ENCODE results near the gene UGT2B7.

UGT2B7 gene

GRCh38 chr4:69056150-69056549, 40.1 kb upstream of the UGT2B7 start:
- no peak for TF ChIP-seq CTCF (IDR thresholded peaks at IDR 0.05; ENCODE audit: unreplicated experiment in 3 of 3)
- Mint-ChIP-seq H3K4me3 (peak overlapping the region; percentile 3 to 55 (median 53)), H3K4me1 (peaks cover 34% of the 10 kb centered on the region), H3K36me3 (ENCODE audit: low read depth) (peaks cover 32% of the 10 kb centered on the region), H3K27me3 (ENCODE audit: low read depth) (no peaks in the 10 kb centered on the region), H3K9me3 (no peaks in the 10 kb centered on the region), H3K27ac (peak overlapping the region; percentile 47 to 96 (median 84))

GRCh38 chr4:69056921-69057550, 39.2 kb upstream of the UGT2B7 start:
- H3K4me3 Mint-ChIP-seq = peak overlapping the region; percentile 22 to 60 (median 52)
- no peaks in the 10 kb centered on the region for H3K27me3 Mint-ChIP-seq (ENCODE audit: low read depth)
- H3K9me3 Mint-ChIP-seq = no peaks in the 10 kb centered on the region
- H3K4me1 Mint-ChIP-seq = peaks cover 28% of the 10 kb centered on the region
- H3K27ac Mint-ChIP-seq = peak overlapping the region; percentile 47 to 96 (median 84)
- H3K36me3 Mint-ChIP-seq (ENCODE audit: low read depth) = peaks cover 35% of the 10 kb centered on the region
- TF ChIP-seq CTCF (IDR thresholded peaks at IDR 0.05; ENCODE audit: unreplicated experiment in 3 of 3) = no peak

GRCh38 chr4:69057620-69058409, 38.5 kb upstream of the UGT2B7 start:
- Mint-ChIP-seq H3K4me1 (peaks cover 27% of the 10 kb centered on the region), H3K27ac (peak overlapping the region; percentile 47 to 96 (median 84)), H3K36me3 (ENCODE audit: low read depth) (peaks cover 43% of the 10 kb centered on the region), H3K27me3 (ENCODE audit: low read depth) (no peaks in the 10 kb centered on the region), H3K4me3 (peak overlapping the region; percentile 22 to 60 (median 52)), H3K9me3 (no peaks in the 10 kb centered on the region)
- no peak for TF ChIP-seq CTCF (IDR thresholded peaks at IDR 0.05; ENCODE audit: unreplicated experiment in 3 of 3)

- H3K4me1 Mint-ChIP-seq = peaks cover 27% of the 10 kb centered on the region
- TF ChIP-seq CTCF (IDR thresholded peaks at IDR 0.05; ENCODE audit: unreplicated experiment in 3 of 3) = no peak
- peak overlapping the region in 1 of 3 experiments; percentile 46 for H3K4me3 Mint-ChIP-seq
- H3K9me3 Mint-ChIP-seq = no peaks in the 10 kb centered on the region
- H3K36me3 Mint-ChIP-seq (ENCODE audit: low read depth) = peaks cover 45% of the 10 kb centered on the region
- H3K27ac Mint-ChIP-seq = peak overlapping the region; percentile 47 to 96 (median 84)
- H3K27me3 Mint-ChIP-seq (ENCODE audit: low read depth) = no peaks in the 10 kb centered on the region
Observed at GRCh38 chr4:69058410-69059059, 37.7 kb upstream of the UGT2B7 start.

- no peak for TF ChIP-seq CTCF (IDR thresholded peaks at IDR 0.05; ENCODE audit: unreplicated experiment in 3 of 3)
- H3K4me3 Mint-ChIP-seq = no peak overlapping the region
- peaks cover 27% of the 10 kb centered on the region for H3K4me1 Mint-ChIP-seq
- H3K9me3 Mint-ChIP-seq = no peaks in the 10 kb centered on the region
- H3K27me3 Mint-ChIP-seq (ENCODE audit: low read depth) = no peaks in the 10 kb centered on the region
- peaks cover 53% of the 10 kb centered on the region for H3K36me3 Mint-ChIP-seq (ENCODE audit: low read depth)
- H3K27ac Mint-ChIP-seq = peak overlapping the region in 1 of 3 experiments; percentile 59
Observed at GRCh38 chr4:69060651-69061308, 35.5 kb upstream of the UGT2B7 start.
